Naive thymus-derived CD4-positive, alpha-beta T cell (primary cell): ENCODE results near the gene C14orf132. TPM values are rescaled to one million over a fixed set of nuclear protein-coding genes. Genes with fewer than 3 reads are reported as not detected.

ENCODE experiments used
- ATAC-seq: fragments of 150-1000 bp; cut with Tn5 transposase; 2 replicates; pipeline ENCODE4 v1.10.0; 2021; ENCODE audit warnings: mild to moderate bottlenecking, moderate library complexity
- CTCF ChIA-PET: fragments of 350-600 bp; sonication (Branson Sonifier 250); formaldehyde crosslinking; loops from one replicate; lab custom pipeline; 2021; ENCODE audit warnings: antibody characterized with exemption; lab: Charles Lee
- POLR2A ChIA-PET: fragments of 350-600 bp; sonication (Branson Sonifier 250); formaldehyde crosslinking; loops from one replicate; lab custom pipeline; 2021; ENCODE audit warnings: antibody characterized with exemption, inconsistent platforms; lab: Charles Lee
- DNase-seq, 9 donors: peaks; one replicate each; pipeline versions ENCODE4 v3.0.0 to v3.0.0-alpha.2; 2020 to 2022; ENCODE audit warnings: mixed read lengths in 1 of 9
- H3K27ac ChIP-seq: one replicate; pipeline ENCODE4 v1.7.0; 2013; ENCODE audit warnings: mild to moderate bottlenecking, low read depth, low read length, moderate library complexity
- H3K27me3 ChIP-seq, 2 donors: one replicate each; pipeline ENCODE4 v1.7.0; 2013; ENCODE audit warnings: low read length in 2 of 2, mild to moderate bottlenecking in 2 of 2, moderate library complexity in 2 of 2; ENCODE audit not compliant: control insufficient read depth in 2 of 2, insufficient read depth in 2 of 2
- H3K36me3 ChIP-seq, 3 experiments: 1 replicate in 2 of 3; 2 replicates in 1 of 3; pipeline ENCODE4 v1.7.0; 2013; ENCODE audit warnings: low read length in 3 of 3, mild to moderate bottlenecking in 3 of 3, moderate library complexity in 1 of 3; ENCODE audit not compliant: insufficient read depth in 3 of 3, control insufficient read depth in 2 of 3
- H3K4me1 ChIP-seq, 2 donors: one replicate each; pipeline ENCODE4 v1.7.0; 2013; ENCODE audit warnings: low read length in 2 of 2, mild to moderate bottlenecking in 2 of 2, moderate library complexity in 1 of 2; ENCODE audit not compliant: control insufficient read depth in 2 of 2, insufficient read depth in 2 of 2
- H3K4me3 ChIP-seq: 2 replicates; pipeline ENCODE4 v1.7.0; 2013; ENCODE audit warnings: mild to moderate bottlenecking, low read length
- H3K9me3 ChIP-seq, 3 experiments: 1 replicate in 2 of 3; 2 replicates in 1 of 3; pipeline ENCODE4 v1.7.0; 2013; ENCODE audit warnings: low read length in 3 of 3; ENCODE audit not compliant: control insufficient read depth in 2 of 3
- H3K27ac Mint-ChIP-seq, 9 donors: one replicate each; pipeline ENCODE4 v1.8.0; 2020 to 2022; ENCODE audit warnings: mixed read lengths in 9 of 9, mild to moderate bottlenecking in 8 of 9, moderate library complexity in 5 of 9, inconsistent platforms in 2 of 9
- H3K27me3 Mint-ChIP-seq, 5 donors: one replicate each; pipeline ENCODE4 v1.8.0; 2021 to 2022; ENCODE audit warnings: mixed read lengths in 5 of 5, mild to moderate bottlenecking in 1 of 5
- H3K36me3 Mint-ChIP-seq, 5 donors: one replicate each; pipeline ENCODE4 v1.8.0; 2020 to 2022; ENCODE audit warnings: mixed read lengths in 5 of 5, mild to moderate bottlenecking in 3 of 5, inconsistent platforms in 1 of 5
- H3K4me1 Mint-ChIP-seq, 7 donors: one replicate each; pipeline ENCODE4 v1.8.0; 2020 to 2022; ENCODE audit warnings: mixed read lengths in 7 of 7, mild to moderate bottlenecking in 3 of 7, inconsistent platforms in 1 of 7
- H3K4me3 Mint-ChIP-seq, 10 donors: one replicate each; pipeline ENCODE4 v1.8.0; 2020 to 2022; ENCODE audit warnings: mild to moderate bottlenecking in 10 of 10, mixed read lengths in 10 of 10, moderate library complexity in 6 of 10, inconsistent platforms in 2 of 10
- H3K9me3 Mint-ChIP-seq, 11 donors: one replicate each; pipeline ENCODE4 v1.8.0; 2020 to 2022; ENCODE audit warnings: mixed read lengths in 11 of 11, mild to moderate bottlenecking in 4 of 11, inconsistent platforms in 1 of 11, moderate library complexity in 1 of 11
- intact Hi-C, 2 donors: fragments of 100-400 bp; cut with micrococcal nuclease; formaldehyde crosslinking; loops; one replicate each; pipeline ENCODE4 v1.15.1; 2023
- polyA plus RNA-seq, 2 donors: library from polyadenylated mRNA; unstranded; fragments of 300-500 nt; fragmentation: Illumina TruSeq; gene quantifications; one replicate each; pipeline ENCODE4 v1.2.3, GENCODE V29; 2021
- total RNA-seq, 6 experiments: library from RNA in 5 of 6; stranded (reverse) in 5 of 6; gene quantifications; 1 replicate in 5 of 6; 2 replicates in 1 of 6; pipeline ENCODE4 v1.2.3 and lab custom pipeline; 2021 to 2026

C14orf132 gene
- total and polyA plus RNA-seq, 7 experiments from 2014 or later, result 0.41 to 22.9 (median 7.2) TPM

DNA sequence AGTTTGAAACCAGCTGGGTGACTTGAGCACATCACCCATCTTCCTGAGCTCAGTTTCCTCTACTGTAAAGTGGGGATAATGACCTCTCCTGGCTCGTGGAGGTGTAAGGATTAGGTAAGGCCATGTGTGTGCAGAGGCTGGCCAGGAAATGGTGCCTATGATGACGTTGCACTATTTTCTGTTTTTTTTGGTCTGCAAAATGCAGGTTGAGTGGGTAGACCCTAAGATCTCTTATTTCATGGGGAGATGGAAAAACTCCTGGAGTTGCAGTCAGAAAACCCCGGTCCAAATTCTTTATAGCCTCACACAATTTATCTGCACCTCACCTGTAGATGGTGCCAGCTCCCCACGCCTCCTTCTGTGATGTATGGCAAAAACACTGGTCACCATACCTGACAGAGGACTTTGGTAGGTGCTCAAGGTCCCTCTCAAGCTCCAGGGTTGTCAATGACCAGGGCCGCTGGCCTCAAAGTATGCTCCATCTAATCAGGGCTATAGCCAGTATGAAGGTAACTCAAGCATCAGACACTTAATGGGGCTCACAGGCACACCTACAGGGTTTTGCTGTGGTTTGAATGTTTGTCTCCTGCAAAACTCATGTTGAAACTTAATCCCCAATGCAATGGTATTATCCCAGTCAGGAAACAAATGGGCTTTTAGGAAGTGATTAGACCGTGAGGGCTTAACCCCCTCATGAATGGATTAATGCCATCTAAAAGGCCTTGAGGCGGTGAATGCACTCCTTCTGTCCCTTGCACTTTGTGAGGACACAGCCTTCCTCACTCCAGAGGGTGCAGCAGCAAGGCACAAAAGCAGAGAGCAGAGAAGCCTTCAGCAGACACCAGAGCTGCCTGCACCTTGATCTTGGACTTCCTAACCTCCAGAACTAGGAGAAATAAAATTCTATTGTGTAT is 17.6 kb downstream of the C14orf132 start:
- H3K27me3 ChIP-seq, result no peaks in the 10 kb centered on the region
- intact Hi-C loops, result no loop called here
- H3K9me3 ChIP-seq, result no peaks in the 10 kb centered on the region
- Mint-ChIP-seq H3K27ac (no peak overlapping the region), H3K27me3 (peaks cover 0 to 15% (median 10%) of the 10 kb centered on the region in 5 donors), H3K4me3 (no peak overlapping the region), H3K4me1 (peaks cover 0 to 15% (median 2%) of the 10 kb centered on the region in 7 donors), H3K36me3 (peaks cover 0 to 24% (median 3%) of the 10 kb centered on the region in 5 donors), H3K9me3 (no peaks in the 10 kb centered on the region)
- no peaks in the 10 kb centered on the region for H3K36me3 ChIP-seq
- no peak overlapping the region for H3K4me3 ChIP-seq
- ChIA-PET POLR2A (no interaction called here), CTCF (no interaction called here)
- H3K27ac ChIP-seq, result no peak overlapping the region
- H3K4me1 ChIP-seq, result no peaks in the 10 kb centered on the region
- no peak for DNase-seq
- ATAC-seq, result no peak

DNA sequence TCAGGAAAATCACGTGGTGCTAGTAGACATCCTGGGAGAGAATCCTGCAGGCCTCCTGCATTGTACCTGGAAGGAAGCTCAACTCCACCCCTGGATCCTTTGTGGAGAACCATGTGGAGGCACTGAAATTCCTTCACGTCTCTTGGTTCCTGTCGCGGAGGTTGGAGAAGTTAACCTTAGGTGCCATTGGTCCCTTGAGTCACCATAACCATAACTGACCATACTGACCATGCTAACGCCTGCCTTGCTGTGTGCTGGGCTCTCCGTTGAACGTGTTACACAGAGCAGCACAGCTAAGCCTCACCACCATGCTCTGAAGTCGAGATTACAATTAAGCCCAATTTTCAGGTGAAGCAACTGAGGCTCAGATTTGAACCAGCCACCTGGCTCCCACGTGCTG is 18.6 kb downstream of the C14orf132 start:
- DNase-seq, result no peak
- no peaks in the 10 kb centered on the region for H3K9me3 ChIP-seq
- no peak overlapping the region for H3K4me3 ChIP-seq
- POLR2A ChIA-PET, result no interaction called here
- CTCF ChIA-PET, result no interaction called here
- Mint-ChIP-seq H3K9me3 (no peaks in the 10 kb centered on the region), H3K4me1 (peaks cover 0 to 18% (median 0%) of the 10 kb centered on the region in 7 donors), H3K4me3 (no peak overlapping the region), H3K27ac (no peak overlapping the region), H3K27me3 (peaks cover 0 to 17% (median 10%) of the 10 kb centered on the region in 5 donors), H3K36me3 (peaks cover 0 to 21% (median 0%) of the 10 kb centered on the region in 5 donors)
- H3K4me1 ChIP-seq, result no peaks in the 10 kb centered on the region
- no peak overlapping the region for H3K27ac ChIP-seq
- no peaks in the 10 kb centered on the region for H3K27me3 ChIP-seq
- ATAC-seq, result no peak
- no peaks in the 10 kb centered on the region for H3K36me3 ChIP-seq
- intact Hi-C loops, result no loop called here

DNA sequence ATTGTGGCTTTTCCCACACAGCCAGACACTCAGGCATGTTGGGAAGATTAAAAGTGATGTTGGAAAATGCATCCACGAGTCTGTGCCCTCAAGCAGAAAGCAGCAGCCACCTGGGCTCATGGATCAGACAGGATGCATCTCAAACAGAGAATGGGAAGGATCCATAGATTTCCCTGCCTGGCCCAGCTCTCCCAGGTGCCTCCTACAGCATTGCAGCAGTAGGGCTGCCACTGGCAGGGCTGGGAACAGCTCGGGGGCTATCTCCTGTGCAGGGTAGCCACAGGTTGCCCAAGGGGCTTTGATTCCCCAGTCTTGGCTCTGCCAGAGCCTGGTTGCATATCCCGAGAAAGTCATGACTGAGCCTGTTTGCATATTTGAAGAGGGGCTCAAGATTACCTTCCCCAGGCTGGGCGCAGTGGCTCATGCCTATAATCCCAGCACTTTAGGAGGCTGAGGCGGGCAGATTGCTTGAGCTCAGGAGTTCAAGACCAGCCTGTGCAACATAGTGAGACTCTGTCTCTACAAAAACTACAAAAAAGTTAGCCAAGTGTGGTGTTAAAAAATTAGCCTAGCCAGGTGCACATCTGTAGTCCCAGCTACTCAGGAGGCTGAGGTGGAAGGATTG is 19.5 kb downstream of the C14orf132 start:
- Mint-ChIP-seq H3K36me3 (peaks cover 0 to 21% (median 0%) of the 10 kb centered on the region in 5 donors), H3K4me1 (peaks cover 0 to 21% (median 0%) of the 10 kb centered on the region in 7 donors), H3K9me3 (no peaks in the 10 kb centered on the region), H3K27me3 (peaks cover 0 to 18% (median 10%) of the 10 kb centered on the region in 5 donors), H3K4me3 (no peak overlapping the region), H3K27ac (no peak overlapping the region)
- Histone ChIP-seq H3K4me1 (no peaks in the 10 kb centered on the region), H3K9me3 (no peaks in the 10 kb centered on the region), H3K4me3 (no peak overlapping the region), H3K27me3 (no peaks in the 10 kb centered on the region), H3K36me3 (no peaks in the 10 kb centered on the region), H3K27ac (no peak overlapping the region)
- ChIA-PET CTCF (interaction anchor here (0.7 to 0.9 kb wide), 2 partner anchors 376 to 682 kb away, joined by 3 to 4 read pairs; no protein-coding TSS in a partner anchor), POLR2A (no interaction called here)
- ATAC-seq (no peak), DNase-seq (no peak)
- intact Hi-C loops, result no loop called here

GRCh38 chr14:96059519-96060135 is 20.5 kb downstream of the C14orf132 start:
- no peak overlapping the region for H3K27ac Mint-ChIP-seq
- DNase-seq, result no peak
- Histone ChIP-seq H3K4me3 (no peak overlapping the region), H3K9me3 (no peaks in the 10 kb centered on the region), H3K27ac (no peak overlapping the region), H3K4me1 (no peaks in the 10 kb centered on the region), H3K36me3 (no peaks in the 10 kb centered on the region), H3K27me3 (no peaks in the 10 kb centered on the region)
- intact Hi-C loops, result no loop called here
- ChIA-PET POLR2A (no interaction called here), CTCF (interaction anchor here (0.7 kb wide), 1 partner anchor 681 kb away, joined by 3 read pairs; no protein-coding TSS in a partner anchor)
- H3K9me3 Mint-ChIP-seq, result no peaks in the 10 kb centered on the region
- H3K27me3 Mint-ChIP-seq, result peaks cover 0 to 22% (median 7%) of the 10 kb centered on the region in 5 donors
- no peak overlapping the region for H3K4me3 Mint-ChIP-seq
- peaks cover 0 to 21% (median 0%) of the 10 kb centered on the region in 7 donors for H3K4me1 Mint-ChIP-seq
- ATAC-seq, result no peak
- H3K36me3 Mint-ChIP-seq, result peaks cover 0 to 17% (median 0%) of the 10 kb centered on the region in 5 donors

DNA sequence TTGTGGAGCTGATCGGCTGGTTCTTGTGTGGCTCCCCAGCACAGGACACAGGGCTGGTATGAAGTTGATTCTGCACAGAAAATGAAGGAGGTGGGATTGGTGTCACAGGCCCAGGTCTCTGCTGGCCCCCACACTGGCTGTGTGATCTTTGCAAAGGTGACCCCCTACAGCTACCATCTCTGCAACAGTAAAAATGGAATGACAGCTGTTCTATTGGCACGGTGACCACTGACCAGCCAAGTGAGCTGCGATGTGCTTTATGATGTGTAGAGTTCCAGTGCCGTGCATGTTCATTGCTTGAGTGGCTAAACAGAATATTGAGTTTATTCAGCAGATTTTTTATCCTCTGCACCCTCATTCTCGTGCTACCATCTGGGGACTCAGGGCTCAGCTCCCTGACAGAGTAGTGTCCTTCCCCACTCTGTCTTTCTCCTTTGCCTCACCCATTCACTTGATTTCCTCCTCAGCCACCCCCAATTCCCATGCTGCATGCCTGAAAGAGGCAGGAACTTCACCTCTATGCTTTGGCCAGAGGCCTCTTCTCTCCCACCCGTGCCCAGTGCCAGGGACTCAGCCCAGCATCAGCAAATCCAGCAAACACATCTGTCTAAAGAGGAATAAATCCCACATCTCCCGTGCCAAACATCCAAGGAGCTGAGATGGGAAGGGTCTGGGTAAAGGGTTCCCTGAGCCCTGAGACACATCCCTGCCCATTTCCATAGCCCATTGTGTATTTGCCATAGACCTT is 21.2 kb downstream of the C14orf132 start:
- H3K4me3 ChIP-seq, result no peak overlapping the region
- ChIA-PET CTCF (no interaction called here), POLR2A (no interaction called here)
- H3K27ac ChIP-seq, result no peak overlapping the region
- intact Hi-C loops, result no loop called here
- Mint-ChIP-seq H3K4me1 (peaks cover 0 to 21% (median 3%) of the 10 kb centered on the region in 7 donors), H3K4me3 (no peak overlapping the region), H3K36me3 (peaks cover 0 to 16% (median 0%) of the 10 kb centered on the region in 5 donors), H3K27me3 (peaks cover 0 to 22% (median 4%) of the 10 kb centered on the region in 5 donors), H3K9me3 (peaks cover 0 to under 1% (median 0%) of the 10 kb centered on the region in 11 donors), H3K27ac (no peak overlapping the region)
- H3K4me1 ChIP-seq, result no peaks in the 10 kb centered on the region
- H3K36me3 ChIP-seq, result no peaks in the 10 kb centered on the region
- no peaks in the 10 kb centered on the region for H3K27me3 ChIP-seq
- no peak for DNase-seq
- no peaks in the 10 kb centered on the region for H3K9me3 ChIP-seq
- ATAC-seq, result no peak

DNA sequence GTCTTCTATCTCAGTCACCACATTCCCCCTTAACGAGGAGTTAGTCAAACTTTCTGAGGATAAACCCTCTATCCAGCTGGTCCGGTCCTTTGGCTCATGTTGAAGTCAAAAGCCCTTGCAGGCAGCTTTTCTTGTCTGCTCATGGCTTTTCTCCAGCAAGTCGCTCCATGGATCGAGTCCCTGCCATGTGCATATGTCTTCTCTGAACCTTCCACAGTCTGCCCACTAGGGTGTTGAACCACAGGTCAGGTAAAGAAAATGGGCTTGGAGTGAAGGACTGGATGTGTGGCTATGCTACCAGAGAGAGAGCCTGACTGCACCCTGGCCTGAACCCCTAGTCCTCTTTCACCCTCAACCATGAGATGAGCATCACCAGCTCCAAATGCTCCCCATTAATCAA is 22.8 kb downstream of the C14orf132 start:
- CTCF ChIA-PET, result no interaction called here
- Mint-ChIP-seq H3K36me3 (peaks cover 0 to 12% (median 0%) of the 10 kb centered on the region in 5 donors), H3K4me3 (no peak overlapping the region), H3K4me1 (peaks cover 0 to 21% (median 3%) of the 10 kb centered on the region in 7 donors), H3K9me3 (peaks cover 0 to 3% (median 0%) of the 10 kb centered on the region in 11 donors), H3K27ac (no peak overlapping the region), H3K27me3 (peaks cover 0 to 22% (median 4%) of the 10 kb centered on the region in 5 donors)
- Histone ChIP-seq H3K4me1 (no peaks in the 10 kb centered on the region), H3K36me3 (no peaks in the 10 kb centered on the region), H3K27ac (no peak overlapping the region), H3K4me3 (no peak overlapping the region), H3K27me3 (no peaks in the 10 kb centered on the region), H3K9me3 (no peaks in the 10 kb centered on the region)
- intact Hi-C loops, result no loop called here
- ATAC-seq, result no peak
- POLR2A ChIA-PET, result no interaction called here
- DNase-seq, result no peak
